ACC112 (cell line): ENCODE data around the gene ANAPC2.
A peak's percentile ranks its signal among the peaks of the same experiment; 100 is the strongest.
"Not testable (repeated sequence)": the region's sequence is repeated elsewhere in the genome, so short reads cannot be mapped to it uniquely, and the experiment has no call there.

Experiments
- H2AFZ ChIP-seq: fragments of 200-600 bp; sonication (generic); one replicate; pipeline ENCODE4 v1.6.0; 2017; ENCODE audit warnings: antibody characterized with exemption, low read length; ENCODE audit not compliant: unreplicated experiment
- H3K27ac ChIP-seq: fragments of 200-600 bp; sonication (generic); 2 replicates; pipeline ENCODE4 v1.5.1; 2014; ENCODE audit warnings: low read depth, mild to moderate bottlenecking, antibody characterized with exemption, low read length, moderate library complexity
- H3K27me3 ChIP-seq: fragments of 200-600 bp; sonication (generic); 2 replicates; pipeline ENCODE4 v1.6.1; 2014; ENCODE audit warnings: mild to moderate bottlenecking, antibody characterized with exemption, low read length, moderate library complexity, mixed read lengths; ENCODE audit not compliant: insufficient read depth
- H3K36me3 ChIP-seq: fragments of 200-600 bp; sonication (generic); 2 replicates; pipeline ENCODE4 v1.6.1; 2016; ENCODE audit warnings: mild to moderate bottlenecking, antibody characterized with exemption, low read length, moderate library complexity, mixed read lengths; ENCODE audit not compliant: insufficient read depth
- H3K4me1 ChIP-seq: fragments of 200-600 bp; sonication (generic); one replicate; pipeline ENCODE4 v1.6.1; 2016; ENCODE audit warnings: low read length, mixed read lengths; ENCODE audit not compliant: insufficient read depth, unreplicated experiment, control insufficient read depth
- H3K4me3 ChIP-seq: fragments of 200-600 bp; sonication (generic); 2 replicates; pipeline ENCODE4 v1.5.1; 2014; ENCODE audit warnings: mild to moderate bottlenecking, low read depth, low read length
- H3K79me2 ChIP-seq: fragments of 200-600 bp; sonication (generic); one replicate; pipeline ENCODE4 v1.6.0; 2016; ENCODE audit warnings: low read length; ENCODE audit not compliant: control insufficient read depth, unreplicated experiment, insufficient read depth

The ANAPC2 gene

GRCh38 chr9:137136881-137137607 lies 51.3 kb downstream of the ANAPC2 start:
- no peak overlapping the region for H3K27ac ChIP-seq
- peaks cover 56% of the 10 kb centered on the region for H3K27me3 ChIP-seq
- H3K36me3 ChIP-seq = no peaks in the 10 kb centered on the region
- H3K79me2 ChIP-seq = no peaks in the 10 kb centered on the region
- H3K4me1 ChIP-seq = no peaks in the 10 kb centered on the region
- H3K4me3 ChIP-seq = no peak overlapping the region
- no peak overlapping the region for H2AFZ ChIP-seq

- no peak overlapping the region for H3K4me3 ChIP-seq
- H3K36me3 ChIP-seq = no peaks in the 10 kb centered on the region
- H2AFZ ChIP-seq = no peak overlapping the region
- no peak overlapping the region for H3K27ac ChIP-seq
- H3K79me2 ChIP-seq = no peaks in the 10 kb centered on the region
- peaks cover 51% of the 10 kb centered on the region for H3K27me3 ChIP-seq
- no peaks in the 10 kb centered on the region for H3K4me1 ChIP-seq
These were observed 52.0 kb downstream of the ANAPC2 start for GRCh38 chr9:137136261-137136880.

GRCh38 chr9:137135154-137135553 lies 53.2 kb downstream of the ANAPC2 start:
- H3K36me3 ChIP-seq, H3K4me1 ChIP-seq, H3K79me2 ChIP-seq, H3K4me3 ChIP-seq, H2AFZ ChIP-seq, H3K27ac ChIP-seq: not testable (repeated sequence)
- H3K27me3 ChIP-seq = peaks cover 39% of the 10 kb centered on the region

- H3K27me3 ChIP-seq = peaks cover 30% of the 10 kb centered on the region
- H3K4me3 ChIP-seq = no peak overlapping the region
- H3K27ac ChIP-seq = no peak overlapping the region
- no peaks in the 10 kb centered on the region for H3K4me1 ChIP-seq
- H2AFZ ChIP-seq = no peak overlapping the region
- H3K36me3 ChIP-seq = no peaks in the 10 kb centered on the region
- peaks cover 2% of the 10 kb centered on the region for H3K79me2 ChIP-seq
These were observed 54.2 kb downstream of the ANAPC2 start for GRCh38 chr9:137134191-137134590.

GRCh38 chr9:137130176-137130755 lies 58.1 kb downstream of the ANAPC2 start:
- Histone ChIP-seq H3K79me2 (peaks cover 25% of the 10 kb centered on the region), H3K36me3 (no peaks in the 10 kb centered on the region), H3K27ac (peak overlapping the region; percentile 22; the same call in 1 of the 2 replicates), H3K27me3 (no peaks in the 10 kb centered on the region), H2AFZ (peak overlapping the region; percentile 19), H3K4me1 (peaks cover 15% of the 10 kb centered on the region), H3K4me3 (peak overlapping the region; percentile 80)

- peak overlapping the region; percentile 22; the same call in 1 of the 2 replicates for H3K27ac ChIP-seq
- peak overlapping the region; percentile 80 for H3K4me3 ChIP-seq
- peak overlapping the region; percentile 19 for H2AFZ ChIP-seq
- H3K4me1 ChIP-seq = peaks cover 15% of the 10 kb centered on the region
- no peaks in the 10 kb centered on the region for H3K36me3 ChIP-seq
- peaks cover 25% of the 10 kb centered on the region for H3K79me2 ChIP-seq
- H3K27me3 ChIP-seq = no peaks in the 10 kb centered on the region
These were observed 58.7 kb downstream of the ANAPC2 start for GRCh38 chr9:137129456-137130175.

GRCh38 chr9:137128862-137129455 lies 59.4 kb downstream of the ANAPC2 start:
- Histone ChIP-seq H3K36me3 (no peaks in the 10 kb centered on the region), H2AFZ (peak overlapping the region; percentile 19), H3K27me3 (no peaks in the 10 kb centered on the region), H3K79me2 (peaks cover 25% of the 10 kb centered on the region), H3K27ac (no peak overlapping the region; the same call in 1 of the 2 replicates), H3K4me3 (peak overlapping the region; percentile 80), H3K4me1 (peaks cover 15% of the 10 kb centered on the region)

GRCh38 chr9:137128158-137128861 lies 60.0 kb downstream of the ANAPC2 start:
- Histone ChIP-seq H3K79me2 (peaks cover 25% of the 10 kb centered on the region), H3K36me3 (no peaks in the 10 kb centered on the region), H3K27me3 (no peaks in the 10 kb centered on the region), H3K4me1 (peaks cover 15% of the 10 kb centered on the region), H3K4me3 (peak overlapping the region; percentile 80), H2AFZ (no peak overlapping the region), H3K27ac (no peak overlapping the region; the same call in 1 of the 2 replicates)

- peaks cover 15% of the 10 kb centered on the region for H3K4me1 ChIP-seq
- peaks cover 25% of the 10 kb centered on the region for H3K79me2 ChIP-seq
- H3K4me3 ChIP-seq = peak overlapping the region; percentile 80
- H3K36me3 ChIP-seq = no peaks in the 10 kb centered on the region
- H3K27me3 ChIP-seq = no peaks in the 10 kb centered on the region
- no peak overlapping the region for H2AFZ ChIP-seq
- no peak overlapping the region for H3K27ac ChIP-seq
These were observed 60.8 kb downstream of the ANAPC2 start for GRCh38 chr9:137127301-137128157.
